ENCODE data around the gene SALL4.
"Not testable (repeated sequence)": the region's sequence is repeated elsewhere in the genome, so short reads cannot be mapped to it uniquely, and the experiment has no call there.

Gene SALL4

DNA sequence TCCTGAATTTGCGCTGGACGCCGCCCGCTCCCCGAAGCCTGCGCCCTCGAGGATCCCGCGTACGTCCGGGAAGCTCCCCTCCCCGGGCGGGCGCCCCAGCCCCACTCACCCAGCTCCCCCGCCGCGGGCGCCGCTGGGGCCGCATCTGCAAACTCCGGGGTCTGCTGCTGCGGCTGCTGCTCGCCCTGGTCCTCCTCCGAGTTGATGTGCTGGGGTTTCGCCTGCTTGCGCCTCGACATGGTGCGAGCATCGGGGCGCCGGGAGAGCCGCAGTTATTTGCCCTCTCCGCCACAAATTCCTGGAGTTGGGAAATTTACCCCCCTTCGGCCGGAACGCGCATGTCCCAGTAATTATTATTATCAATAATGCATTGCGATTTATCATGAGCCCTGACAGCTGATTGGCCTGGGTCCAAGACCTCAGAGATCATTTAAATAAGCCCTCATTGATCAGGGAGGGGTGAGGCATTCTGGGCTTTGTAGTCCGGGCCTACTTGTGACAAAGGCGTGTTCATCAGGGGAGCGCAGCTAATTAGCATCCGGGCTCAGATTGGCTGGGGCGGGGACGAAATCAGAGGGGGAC lies at the start of gene SALL4:
TSS of gene SALL4 (minus strand) at position 352 of the 582 bp plus-strand sequence. CDS start at position 239, 113 bp downstream.
- DNase-seq, result no peak

DNA sequence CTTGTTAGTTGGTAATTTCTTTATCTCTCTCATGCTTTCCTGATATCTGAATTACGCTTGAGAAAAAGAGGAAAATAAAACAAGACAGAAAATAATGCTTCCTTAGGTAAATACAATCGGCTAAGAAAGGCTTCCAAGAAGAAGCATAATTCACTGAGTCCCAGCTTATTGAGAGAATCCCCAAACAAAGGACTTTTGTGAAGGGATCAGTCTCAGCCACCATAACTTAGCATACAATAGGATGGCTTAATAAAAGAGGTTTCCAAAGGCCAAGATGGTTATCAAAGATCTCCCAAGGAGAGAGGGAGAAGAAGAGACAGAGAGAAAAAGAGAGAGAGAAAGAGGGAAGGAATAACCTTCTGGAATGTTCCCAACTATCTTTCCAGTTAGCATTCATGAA lies 46.0 kb upstream of the SALL4 start:
- no peak for DNase-seq

DNA sequence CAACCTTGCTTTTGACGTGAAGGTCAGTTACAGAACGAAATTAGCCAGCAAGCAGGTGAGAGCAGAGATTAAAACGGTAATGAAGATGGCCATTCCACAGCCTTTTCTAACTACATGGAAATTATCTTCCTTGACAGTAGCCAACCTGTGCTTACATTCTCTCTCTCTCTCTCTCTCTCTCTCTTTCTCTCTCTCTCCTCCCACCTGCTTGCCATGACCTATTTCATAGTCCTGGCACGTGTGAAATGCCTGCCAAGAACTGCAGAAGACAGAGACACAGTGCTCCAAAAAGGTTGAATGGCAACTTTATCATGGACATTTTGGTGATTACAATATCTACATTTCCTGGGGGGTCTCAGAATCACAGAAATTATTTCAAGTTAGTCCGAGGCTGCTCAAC lies 38.5 kb upstream of the SALL4 start:
- no peak for DNase-seq

DNA sequence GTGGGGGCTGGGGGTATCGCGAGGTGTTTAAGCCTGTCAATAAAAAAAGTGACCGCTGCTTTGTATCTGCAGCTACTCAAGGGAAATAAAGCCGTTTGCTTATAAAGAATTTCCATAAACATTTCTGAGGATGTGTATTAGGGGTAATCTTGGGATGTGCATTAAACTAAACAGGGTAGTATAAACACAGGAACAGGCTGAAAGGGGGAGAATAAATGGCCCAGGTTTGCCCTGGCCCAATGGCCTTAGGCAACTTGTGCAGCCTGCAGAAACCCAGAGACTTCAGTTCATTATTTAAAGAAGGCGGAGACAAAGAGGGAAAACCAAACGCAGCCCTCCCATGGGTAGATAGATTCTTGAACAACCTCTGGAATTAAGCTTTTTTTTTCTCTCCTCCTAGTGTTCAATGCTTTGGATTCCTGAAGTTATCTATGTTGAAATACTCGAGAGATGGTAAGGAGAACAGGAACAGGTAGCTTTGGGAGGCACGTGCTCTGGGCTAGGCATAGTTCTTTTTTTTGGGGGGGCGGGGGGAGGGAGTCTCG lies 35.6 kb upstream of the SALL4 start:
- DNase-seq, result no peak

DNA sequence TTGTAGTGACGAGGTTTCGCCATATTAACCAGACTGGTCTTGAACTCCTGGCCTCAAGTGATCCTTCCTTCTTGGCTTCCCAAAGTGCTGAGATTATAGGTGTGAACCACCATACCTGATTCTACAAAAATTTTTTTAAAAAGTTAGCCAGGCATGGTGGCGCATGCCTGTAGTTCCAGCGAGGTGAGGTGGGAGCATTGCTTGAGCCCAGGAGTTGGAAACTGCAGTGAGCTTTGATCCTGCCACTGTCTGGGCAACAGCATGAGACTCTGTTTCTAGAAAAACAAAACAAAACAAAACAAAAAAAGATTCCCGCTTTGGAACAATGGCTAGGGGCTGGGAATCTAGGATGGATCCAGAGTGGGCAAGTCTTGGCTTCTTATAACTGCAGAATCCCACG lies 35.1 kb upstream of the SALL4 start:
- DNase-seq, result no peak

DNA sequence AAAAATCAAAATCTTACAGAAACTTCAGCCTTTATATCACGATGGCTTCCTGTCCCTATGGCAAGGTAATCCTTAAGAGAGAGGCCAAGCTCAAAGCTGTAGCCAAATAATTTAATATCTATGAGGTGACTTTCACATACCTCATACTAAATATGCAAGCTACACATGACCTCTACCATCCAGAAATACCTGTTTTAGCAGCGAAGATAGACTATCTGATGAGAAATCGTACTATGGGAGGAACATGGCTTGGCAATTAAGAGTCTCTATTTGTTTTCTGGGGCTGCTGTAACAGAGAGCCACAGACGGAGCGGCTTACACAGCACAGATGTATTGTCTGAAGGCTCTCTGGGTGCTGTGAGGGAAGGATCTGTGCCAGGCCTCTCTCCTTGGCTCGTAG lies 31.0 kb upstream of the SALL4 start:
- DNase-seq, result no peak

DNA sequence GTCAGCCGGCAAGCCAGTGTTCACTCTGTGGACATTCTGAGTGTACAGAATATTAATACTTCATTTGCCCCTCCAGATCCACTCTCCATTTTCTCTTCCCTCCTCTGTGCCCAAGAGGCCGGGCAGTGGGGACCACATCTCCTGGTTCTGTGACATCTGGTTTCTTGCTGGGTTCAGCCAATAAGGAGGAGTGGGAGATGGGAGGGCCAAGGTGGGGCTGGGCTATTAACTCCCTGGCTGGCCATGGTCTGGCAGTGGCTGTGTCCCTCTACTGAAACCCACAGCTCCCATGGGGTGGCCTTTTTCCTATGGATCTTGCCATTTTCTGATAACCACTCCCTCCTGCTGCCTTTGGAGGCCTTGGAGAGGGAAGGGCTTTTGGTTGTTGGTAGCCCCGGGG lies 30.0 kb upstream of the SALL4 start:
- no peak for DNase-seq

DNA sequence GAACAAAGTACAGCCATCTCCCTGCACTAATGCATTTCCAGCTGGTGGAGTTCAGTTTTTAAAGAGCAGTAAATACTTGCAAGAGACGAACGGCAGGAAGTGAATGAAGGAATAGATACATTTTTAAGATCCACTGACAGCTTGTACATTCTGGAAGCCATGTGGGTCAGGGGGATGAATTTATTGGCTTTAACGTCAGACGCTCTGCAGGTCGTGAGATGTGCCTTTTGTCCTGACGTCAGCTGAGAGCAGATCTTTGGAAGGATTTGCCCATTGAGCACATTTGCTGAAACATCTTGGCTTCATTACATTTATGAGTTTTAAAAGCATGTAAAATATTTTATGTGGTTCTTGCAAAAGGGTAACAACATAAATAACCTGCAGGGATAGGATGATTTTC lies 29.5 kb upstream of the SALL4 start:
- DNase-seq, result no peak

DNA sequence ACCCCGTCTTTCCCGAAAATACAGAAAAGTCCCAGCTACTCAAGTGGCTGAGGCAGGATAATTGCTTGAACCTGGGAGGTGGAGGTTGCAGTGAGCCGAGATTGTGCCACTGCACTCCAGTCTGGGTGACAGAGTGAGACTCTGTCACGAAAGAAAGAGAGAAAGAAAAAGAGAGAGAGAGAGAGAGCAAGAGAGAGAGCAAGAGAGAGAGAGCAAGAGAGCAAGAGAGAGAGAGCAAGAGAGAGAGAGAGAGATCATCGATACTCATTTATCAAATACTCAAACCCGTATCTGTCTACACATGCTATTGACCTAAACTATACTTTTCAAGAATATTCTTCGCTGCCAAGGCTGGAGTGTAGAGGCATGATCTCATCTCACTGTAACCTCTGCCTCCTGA lies 28.2 kb upstream of the SALL4 start:
- DNase-seq, result no peak

DNA sequence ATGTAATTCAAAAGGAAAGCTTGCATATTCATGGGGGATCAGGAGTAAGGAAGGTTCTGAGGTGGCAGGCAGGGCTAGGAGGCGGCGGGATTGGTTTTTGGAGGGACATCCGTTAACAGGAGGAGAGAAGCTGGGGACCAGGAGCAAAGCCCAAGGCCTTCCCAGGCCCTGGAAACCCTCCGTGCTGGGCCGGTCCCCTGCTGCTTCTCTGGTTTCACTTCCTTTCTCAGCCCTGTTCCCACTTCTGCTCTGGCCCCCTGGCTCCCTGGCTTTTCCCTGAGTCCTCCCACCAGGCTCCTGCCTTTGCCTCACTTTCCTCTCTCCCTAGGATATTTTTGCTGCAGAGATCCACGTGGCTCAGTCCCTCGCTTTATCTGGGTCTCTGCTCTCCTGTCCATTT lies 26.4 kb upstream of the SALL4 start:
- no peak for DNase-seq

DNA sequence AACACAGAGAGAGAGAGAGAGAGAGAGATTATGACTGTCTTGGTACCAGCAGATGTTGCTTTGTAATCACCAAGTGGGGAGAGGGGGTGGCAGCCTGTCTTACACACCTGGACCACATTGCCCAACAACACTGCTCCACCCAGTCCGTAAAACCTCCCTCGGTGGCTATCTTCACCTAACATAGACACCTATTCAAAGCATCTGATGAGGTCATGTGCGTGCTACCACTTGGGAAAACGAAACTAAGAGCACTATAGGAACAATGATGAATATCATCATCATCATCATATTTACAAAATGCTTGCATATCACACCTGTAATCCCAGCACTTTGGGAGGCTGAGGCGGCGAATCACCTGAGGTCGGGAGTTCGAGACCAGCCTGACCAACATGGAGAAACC lies 24.1 kb upstream of the SALL4 start:
- no peak for DNase-seq

DNA sequence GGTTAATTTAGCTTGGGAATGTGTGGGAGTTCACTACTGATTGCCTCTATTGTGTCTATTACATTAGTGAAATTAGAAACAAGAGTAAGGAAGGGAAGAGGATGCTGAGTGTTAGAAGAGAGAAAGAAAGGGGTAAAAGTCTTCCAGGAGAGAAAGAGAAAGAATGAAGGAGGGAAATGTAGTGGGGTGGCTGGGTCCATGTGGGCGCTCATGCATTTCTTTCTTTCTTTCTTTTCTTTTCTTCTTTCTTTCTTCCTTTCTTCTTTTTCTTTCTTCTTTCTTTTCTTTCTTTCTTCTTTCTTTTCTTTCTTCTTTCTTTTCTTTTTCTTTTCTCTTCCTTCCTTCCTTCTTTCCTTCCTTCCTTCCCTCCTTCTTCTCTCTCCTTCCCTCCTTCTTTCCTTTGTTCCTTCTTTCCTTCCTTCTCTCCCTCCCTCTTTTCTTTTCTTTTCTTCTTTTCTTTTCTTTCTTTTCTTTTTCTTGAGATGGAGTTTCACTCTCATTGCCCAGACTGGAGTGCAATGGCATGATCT lies 16.2 kb upstream of the SALL4 start:
- DNase-seq, result no peak

DNA sequence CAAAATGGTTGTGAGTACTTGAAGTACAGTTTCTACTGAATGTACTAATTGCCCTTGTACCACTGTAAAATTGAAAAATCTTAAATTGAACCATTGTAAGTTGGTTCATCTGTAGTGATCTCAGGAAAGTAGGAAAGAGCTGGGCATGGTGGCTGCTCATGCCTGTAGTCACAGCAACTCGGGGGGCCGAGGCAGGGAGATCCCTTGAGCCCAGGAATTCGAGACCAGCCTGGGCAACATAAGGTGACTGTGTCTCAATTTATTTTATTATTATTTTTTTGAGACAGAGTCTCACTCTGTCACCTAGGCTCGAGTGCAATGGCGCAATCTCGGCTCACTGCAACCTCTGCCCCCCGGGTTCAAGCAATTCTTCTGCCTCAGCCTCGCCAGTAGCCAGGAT lies 14.5 kb upstream of the SALL4 start:
- not testable (repeated sequence) for DNase-seq

DNA sequence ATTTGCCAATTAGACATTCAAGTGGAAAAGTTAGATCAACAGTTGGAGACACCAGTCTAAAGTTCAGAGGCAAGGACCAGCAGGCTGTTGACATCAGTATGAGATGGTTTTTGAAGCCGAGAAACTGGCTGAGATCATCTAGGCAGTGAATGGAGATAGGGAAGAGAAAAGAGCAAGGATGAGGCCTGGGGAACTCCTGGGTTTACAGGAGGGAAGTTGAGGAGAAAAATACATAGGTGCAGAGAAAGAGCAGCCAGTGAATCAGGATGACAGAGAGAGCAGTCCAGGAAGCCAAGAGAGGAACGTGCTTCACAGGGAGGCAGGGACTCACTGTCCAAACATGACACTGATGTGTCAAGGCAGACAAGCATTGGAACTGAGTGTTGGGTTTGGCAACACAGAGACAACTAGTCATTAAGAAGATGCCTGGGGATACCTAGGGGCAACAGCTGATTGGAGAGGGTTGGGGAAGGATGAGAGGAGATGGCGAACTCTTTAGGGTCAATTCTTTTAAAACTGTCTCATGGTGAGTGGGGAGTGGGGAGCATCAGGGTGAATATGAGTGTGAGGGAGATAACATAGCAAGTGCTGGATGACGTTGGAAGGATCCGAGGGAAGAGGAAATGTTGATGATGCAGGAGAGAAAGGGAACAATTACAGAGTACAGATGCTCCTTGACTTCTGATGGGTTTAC lies 13.2 kb upstream of the SALL4 start:
- no peak for DNase-seq

DNA sequence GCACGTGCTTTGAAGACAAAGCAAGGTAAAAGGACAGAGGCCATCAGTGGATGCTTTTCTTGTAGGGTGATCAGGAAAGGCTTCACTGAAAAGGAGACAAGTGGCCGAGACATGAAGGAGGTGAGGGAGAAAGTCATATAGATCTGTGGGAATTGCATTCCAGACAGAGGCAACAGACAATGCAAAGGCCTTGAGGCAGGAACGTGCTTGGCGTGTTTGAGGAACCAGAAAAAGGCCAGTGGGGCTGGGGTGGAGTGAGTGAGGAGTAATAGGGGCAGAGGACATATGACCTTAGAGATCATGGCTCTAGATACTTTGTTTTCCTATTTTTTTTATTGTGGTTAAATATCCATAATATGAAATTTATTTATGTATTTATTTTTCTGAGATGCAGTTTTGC lies 10.5 kb upstream of the SALL4 start:
- DNase-seq, result no peak

DNA sequence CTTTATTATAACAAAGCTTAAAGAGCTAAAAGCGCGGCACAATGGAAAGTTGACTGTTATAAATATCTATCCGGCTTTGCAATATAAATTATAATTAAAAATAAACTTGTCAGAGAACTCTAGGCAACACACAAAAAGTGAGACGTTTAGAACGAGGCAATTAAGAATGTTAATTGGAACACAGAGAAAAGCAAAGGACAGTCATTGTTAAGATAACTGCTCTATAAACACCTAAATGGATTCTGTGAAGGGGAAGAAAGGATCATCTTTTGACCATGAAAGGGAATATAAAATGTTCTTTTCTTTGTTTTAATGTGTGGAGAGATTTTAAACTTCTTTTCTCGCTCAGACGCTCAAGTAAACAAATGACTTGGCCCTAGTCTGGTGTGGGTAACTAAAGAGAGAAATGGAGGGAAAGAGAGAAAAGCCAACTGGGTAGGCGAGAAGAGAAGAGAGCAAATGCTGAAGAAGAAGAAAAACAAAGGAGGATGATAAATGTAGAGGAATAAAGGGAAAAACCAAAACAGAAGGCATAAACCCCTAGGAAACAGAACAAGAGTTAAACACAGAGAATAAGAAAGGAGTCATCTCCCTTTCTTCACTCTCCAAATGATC lies 9.3 kb upstream of the SALL4 start:
- DNase-seq, result no peak

DNA sequence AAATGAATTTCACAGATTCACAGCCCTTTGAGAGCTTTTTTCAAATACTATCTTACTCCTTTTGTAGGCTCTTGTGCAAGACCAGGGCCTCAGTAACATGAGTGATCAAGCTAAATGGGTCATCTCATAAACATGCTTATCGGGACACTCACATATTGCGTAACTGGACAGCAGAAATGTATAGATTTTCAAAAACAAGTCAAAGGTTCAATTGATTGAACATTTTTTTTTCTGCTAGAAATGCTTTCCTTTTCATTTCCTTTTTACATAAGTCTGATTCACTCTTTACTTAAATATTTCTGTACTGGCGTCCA lies 8.7 kb upstream of the SALL4 start:
- no peak for DNase-seq

DNA sequence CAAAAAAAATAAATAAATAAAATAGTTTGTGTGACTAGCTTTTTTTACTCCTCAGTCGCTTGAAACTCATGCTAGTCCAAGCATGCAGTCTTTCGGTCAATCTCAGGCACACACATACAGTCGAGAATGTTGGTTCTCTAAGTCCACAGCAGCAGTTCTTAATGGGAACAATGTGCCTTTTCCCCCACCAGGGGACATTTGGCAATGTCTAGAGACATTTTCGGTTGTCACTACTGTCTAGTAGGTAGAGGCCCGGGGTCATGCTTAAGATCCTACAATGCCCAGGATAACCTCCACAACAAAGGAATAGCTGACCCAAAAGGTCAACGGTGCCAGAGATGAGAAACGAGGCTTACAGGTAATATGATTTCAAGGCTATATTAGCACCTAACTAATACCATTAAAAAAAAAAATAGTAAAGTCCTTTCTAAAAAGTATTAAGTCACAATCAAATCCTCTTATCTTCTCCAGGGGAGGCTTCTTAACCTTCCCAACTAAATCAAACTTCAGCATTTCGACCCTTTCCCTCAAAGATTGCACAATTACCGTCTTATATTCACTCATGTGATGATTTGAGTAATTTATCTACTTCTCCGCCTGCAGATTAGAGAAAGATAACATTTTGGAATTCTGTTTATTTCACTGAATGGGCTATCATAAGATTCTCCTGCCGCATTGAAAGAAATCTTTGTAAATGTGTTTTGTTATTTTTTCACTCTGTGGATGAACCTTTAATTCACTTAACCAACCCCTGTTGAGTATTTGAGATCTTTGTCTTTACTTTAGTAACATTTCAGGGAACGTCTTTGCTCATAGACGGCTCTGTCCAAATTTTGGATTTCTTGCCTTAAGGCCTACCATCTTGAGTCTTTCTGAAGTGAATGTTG lies 8.1 kb upstream of the SALL4 start:
- DNase-seq, result no peak

DNA sequence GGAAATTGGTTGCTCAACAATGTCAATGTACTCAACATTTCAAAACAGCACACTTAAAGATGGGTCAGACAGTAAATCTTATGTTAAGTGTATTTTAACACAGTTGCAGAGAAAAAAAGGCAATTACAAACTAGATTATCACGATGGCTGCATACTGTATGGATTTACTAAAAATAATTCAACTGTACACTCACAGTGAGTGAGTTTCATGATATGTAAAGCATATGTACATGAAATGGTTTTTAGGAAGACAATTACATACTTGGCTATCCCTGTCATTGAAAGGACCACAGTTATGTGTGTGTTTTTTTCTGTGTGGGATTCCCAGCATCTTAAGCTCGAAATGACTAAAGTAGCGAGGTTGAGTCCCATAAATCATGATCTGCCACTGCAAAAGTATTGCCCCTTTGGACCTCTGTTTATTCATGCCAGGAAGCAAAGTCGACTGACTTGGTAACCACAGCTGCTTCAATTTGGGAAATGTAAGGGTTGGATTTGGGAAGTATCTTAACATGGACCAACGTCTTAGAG lies 5.5 kb upstream of the SALL4 start:
- no peak for DNase-seq

DNA sequence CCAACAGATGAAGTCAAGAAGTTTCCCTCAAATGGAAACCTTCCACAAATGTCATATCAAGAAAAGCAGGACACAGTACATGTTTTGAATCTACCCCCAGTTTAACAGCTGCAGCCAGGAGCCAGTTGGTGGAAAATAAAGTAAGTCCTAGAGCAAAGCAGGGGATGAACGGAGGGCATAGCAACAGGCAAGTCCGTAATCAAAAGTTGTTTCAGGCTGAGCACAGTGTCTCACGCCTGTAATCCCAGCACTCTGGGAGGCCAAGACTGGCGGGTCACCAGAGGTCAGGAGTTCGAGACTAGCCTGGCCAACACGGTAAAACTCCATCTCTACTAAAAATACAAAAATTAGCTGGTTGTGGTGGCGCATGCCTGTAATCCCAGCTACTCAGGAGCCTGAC lies 2.4 kb upstream of the SALL4 start:
- no peak for DNase-seq

DNA sequence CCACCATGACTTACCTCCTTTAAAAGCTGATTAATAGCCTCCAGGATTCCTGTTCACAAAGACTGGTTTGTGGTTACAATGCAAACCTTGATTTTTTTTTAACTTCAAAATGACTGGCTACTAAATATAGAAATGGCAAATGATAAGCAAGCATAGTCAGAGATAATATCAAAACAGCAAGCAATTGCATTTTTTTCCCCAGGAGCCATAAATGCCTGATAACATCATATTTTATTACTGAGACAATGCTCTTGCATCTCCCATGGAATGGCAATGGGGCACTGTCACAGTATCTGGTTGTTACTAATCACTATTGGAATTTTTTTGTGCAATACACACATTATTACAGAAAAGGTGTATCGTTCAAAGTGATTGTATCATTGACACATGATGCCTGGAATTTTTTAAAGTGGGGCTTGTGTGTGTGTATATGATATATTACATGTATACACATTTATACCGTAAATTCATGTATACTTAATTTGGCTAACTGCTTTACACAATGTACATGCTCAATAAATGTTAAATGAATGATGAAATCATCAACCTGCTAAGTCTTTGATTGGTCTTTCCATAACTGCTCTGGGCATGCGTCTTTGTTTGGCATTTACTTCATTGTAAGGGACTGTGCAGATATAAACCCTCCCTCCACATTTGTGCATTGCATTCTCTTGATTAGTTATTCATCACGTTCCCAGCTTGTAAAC lies 980 bp upstream of the SALL4 start:
- DNase-seq, result no peak

DNA sequence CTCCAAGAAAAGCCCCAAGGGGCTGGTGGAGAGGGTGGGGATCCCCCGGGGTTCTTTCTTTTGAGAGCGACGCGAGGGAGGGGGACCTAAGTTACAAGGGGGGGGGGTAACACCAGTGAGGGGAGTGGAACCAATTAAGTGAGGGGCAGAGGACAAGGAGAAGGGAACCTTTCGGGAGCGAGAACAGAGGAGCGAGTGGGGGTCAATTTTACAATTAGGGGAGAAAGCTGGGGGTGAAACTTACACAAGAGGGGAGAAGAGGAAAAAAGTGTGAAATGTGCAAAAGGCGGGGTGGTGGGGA lies 548 bp downstream of the SALL4 start:
- no peak for DNase-seq

All from stimulated activated naive CD4-positive, alpha-beta T cell treated with Interleukin-2 at 50 U/mL for 16 hours (primary cell).